22Rv1 (cell line): Measurements from ENCODE around the gene ARHGAP27.
"Not testable (repeated sequence)": the region's sequence is repeated elsewhere in the genome, so short reads cannot be mapped to it uniquely, and the experiment has no call there.

ENCODE experiments used
- H3K27ac ChIP-seq: fragments of 450-650 bp; 2 replicates; pipeline ENCODE4 v1.5.1; 2017
- ZFX ChIP-seq: fragments of 450-650 bp; IDR thresholded peaks from 2 replicates; pipeline ENCODE4 v1.6.1; 2017; ENCODE audit warnings: antibody characterized with exemption, borderline replicate concordance
- TF ChIP-seq, protein P1 (sequence below): fragments of 450-650 bp; IDR thresholded peaks from 2 replicates; pipeline ENCODE4 v1.5.1; 2017; ENCODE audit warnings: mild to moderate bottlenecking

ARHGAP27 gene, protein sequence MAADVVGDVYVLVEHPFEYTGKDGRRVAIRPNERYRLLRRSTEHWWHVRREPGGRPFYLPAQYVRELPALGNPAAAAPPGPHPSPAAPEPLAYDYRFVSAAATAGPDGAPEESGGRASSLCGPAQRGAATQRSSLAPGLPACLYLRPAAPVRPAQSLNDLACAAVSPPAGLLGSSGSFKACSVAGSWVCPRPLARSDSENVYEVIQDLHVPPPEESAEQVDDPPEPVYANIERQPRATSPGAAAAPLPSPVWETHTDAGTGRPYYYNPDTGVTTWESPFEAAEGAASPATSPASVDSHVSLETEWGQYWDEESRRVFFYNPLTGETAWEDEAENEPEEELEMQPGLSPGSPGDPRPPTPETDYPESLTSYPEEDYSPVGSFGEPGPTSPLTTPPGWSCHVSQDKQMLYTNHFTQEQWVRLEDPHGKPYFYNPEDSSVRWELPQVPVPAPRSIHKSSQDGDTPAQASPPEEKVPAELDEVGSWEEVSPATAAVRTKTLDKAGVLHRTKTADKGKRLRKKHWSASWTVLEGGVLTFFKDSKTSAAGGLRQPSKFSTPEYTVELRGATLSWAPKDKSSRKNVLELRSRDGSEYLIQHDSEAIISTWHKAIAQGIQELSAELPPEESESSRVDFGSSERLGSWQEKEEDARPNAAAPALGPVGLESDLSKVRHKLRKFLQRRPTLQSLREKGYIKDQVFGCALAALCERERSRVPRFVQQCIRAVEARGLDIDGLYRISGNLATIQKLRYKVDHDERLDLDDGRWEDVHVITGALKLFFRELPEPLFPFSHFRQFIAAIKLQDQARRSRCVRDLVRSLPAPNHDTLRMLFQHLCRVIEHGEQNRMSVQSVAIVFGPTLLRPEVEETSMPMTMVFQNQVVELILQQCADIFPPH

DNA sequence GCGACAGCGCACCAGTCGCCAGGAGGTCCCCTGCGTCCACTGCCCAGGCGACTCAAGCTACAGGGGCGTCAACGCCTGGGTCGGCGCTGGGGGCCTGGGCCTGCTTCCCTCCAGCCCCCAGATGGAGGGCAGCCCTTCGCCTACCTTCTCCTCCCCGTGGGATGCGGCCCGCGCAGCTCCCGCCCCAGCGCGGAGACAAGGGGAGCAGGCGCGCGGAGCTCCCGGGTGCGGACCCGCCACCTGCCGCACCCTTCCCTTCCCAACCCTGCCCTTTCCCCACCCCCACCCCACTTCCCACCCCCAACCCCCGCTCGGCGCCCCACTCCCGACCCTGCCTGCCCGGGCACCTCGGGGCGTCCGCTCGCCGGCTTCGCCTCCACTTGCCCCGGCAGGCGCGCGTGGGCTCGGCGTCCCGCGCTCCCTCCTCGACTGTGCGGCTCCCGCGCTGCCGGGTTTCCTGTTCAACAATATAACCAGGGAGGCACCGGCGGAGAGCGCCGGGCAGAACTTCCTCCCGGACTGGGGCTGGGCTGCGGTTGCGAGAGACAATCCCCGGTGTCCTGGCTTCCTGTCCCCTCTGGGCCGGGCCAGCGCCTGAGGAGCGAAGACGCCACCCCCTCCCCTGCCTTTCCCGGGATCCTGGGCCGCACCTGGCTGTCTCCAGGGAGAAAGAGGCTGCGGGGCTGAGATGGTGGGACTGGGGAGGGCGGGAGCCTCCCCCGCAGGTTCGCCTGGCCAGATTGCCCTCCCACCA, at the start of gene ARHGAP27:
Gene ARHGAP27 (minus strand): TSS at position 466 of the 754 bp plus-strand sequence. CDS start 2,591 bp downstream, outside the sequence.
- H3K27ac ChIP-seq = no peak within 1 kb of the TSS; the same call in 1 of the 2 replicates
- TF ChIP-seq ZFX = no peak
- TF ChIP-seq, protein P1, sequence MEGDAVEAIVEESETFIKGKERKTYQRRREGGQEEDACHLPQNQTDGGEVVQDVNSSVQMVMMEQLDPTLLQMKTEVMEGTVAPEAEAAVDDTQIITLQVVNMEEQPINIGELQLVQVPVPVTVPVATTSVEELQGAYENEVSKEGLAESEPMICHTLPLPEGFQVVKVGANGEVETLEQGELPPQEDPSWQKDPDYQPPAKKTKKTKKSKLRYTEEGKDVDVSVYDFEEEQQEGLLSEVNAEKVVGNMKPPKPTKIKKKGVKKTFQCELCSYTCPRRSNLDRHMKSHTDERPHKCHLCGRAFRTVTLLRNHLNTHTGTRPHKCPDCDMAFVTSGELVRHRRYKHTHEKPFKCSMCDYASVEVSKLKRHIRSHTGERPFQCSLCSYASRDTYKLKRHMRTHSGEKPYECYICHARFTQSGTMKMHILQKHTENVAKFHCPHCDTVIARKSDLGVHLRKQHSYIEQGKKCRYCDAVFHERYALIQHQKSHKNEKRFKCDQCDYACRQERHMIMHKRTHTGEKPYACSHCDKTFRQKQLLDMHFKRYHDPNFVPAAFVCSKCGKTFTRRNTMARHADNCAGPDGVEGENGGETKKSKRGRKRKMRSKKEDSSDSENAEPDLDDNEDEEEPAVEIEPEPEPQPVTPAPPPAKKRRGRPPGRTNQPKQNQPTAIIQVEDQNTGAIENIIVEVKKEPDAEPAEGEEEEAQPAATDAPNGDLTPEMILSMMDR = no peak

DNA sequence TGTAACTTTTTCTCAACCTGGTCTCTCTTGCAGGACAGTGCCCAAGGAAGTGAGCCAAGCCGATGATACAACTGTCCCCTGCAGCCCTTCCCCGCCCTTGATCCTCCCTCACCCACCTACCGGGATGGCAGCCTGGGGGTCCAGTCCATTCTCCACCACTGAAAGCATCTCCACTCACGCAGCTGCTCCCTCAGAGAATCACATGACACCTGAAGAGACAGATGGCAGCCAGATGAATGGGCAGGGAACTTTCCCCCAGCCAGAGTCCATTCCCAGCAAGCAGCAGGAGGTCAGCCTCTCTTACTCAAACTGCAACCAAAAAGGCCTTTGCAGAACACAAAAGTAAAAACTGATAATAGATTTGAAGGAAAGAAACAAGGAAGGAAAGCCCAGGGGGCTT, 49.6 kb upstream of the ARHGAP27 start:
- not testable (repeated sequence) for H3K27ac ChIP-seq

DNA sequence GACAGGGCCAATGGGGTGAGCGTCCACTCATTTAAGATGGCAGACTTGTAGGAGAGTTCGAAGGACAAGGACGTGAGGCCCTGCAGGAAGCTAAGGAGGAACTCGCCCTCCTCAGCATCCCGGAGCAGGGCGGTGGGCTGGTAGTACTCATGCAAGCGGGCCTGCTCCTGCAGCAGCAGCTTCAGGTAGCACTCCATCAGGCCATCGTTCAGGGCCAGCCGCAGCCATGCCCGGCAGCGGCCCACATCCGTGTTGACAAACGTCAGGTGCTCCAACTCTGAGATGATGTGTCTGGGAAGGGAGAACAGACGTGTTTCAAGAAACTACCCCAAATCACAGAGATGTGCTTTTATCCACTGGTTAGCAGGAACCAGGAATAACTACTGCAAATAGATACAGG, 42.8 kb upstream of the ARHGAP27 start:
- not testable (repeated sequence) for H3K27ac ChIP-seq

DNA sequence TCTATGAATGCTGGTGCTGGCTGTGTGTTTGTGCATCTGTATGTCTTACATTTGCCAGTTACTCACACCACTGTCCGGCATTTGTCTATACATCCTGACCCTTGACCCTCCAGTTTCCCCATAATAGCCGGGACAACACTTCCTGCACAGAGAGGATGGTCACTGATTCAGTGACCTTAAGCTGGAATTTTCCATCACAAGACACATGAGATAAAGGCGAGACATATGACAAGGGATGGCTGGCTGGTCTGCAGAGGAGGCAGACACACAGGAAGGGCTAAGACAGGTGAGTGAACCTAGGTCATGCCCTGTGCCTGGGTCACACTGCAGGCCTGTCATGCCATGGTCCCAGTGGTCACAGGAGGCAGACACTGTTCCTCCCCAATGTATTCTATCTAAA, 39.6 kb upstream of the ARHGAP27 start:
- H3K27ac ChIP-seq = not testable (repeated sequence)

DNA sequence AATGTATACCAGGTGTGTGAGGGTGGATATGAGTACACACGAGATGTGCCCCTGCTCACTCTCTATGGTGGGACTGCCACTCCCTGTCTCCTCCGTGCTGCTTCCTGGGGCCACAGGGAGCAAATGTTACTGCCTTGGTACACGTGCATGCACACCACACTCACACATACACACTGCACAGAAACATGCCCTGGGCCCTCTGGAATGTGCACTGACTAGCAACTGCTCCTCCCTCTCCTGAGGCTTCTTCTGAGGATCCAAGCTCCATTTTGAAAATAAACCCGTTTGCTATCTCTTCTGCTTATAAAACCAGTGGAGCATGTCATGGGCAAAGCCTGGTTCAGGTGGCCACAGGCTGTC, 36.5 kb upstream of the ARHGAP27 start:
- H3K27ac ChIP-seq = not testable (repeated sequence)

DNA sequence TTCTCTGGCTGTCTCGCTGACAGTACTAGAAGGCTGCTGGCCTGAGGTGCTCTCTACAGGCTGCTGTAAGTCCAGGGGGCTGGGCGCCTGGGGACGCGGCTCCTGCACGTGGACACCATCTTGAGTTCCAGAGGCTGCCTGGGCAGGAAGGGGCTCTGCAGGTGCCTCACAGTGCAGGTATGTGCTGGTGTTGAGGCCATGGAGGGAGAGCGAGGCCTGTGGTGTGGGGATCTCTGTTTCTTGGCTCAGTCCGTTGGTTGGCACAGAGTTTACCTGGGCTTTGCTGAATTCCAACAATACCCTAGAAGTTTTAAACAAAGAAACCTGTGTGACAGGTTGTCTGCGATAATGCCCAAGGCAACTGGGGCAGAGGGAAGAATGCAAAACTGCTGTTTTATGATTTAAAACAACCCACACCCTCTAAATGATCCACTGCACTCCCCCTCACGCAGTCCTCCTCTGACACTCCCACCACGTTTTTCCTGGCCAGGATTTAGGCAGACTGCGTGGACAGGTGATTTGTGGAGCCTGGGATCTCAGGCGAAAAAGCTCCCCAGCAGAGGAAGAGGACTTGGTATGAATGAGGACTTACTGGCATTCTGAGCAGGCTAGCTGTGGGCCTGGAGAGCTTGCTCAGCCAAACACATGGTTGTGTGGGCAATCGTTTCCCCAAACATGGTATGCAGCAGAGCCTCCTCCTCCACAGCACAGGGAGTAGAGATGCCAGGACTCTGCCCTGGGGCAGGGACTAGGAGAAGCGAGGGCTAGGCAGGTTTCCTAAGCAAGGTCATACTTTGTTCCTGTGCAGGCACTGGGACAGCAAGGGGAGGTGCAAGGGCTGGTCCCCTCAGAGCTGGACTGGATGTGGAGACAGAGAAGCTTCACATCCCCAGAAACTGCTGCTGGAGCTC, 35.9 kb upstream of the ARHGAP27 start:
- H3K27ac ChIP-seq = not testable (repeated sequence)

DNA sequence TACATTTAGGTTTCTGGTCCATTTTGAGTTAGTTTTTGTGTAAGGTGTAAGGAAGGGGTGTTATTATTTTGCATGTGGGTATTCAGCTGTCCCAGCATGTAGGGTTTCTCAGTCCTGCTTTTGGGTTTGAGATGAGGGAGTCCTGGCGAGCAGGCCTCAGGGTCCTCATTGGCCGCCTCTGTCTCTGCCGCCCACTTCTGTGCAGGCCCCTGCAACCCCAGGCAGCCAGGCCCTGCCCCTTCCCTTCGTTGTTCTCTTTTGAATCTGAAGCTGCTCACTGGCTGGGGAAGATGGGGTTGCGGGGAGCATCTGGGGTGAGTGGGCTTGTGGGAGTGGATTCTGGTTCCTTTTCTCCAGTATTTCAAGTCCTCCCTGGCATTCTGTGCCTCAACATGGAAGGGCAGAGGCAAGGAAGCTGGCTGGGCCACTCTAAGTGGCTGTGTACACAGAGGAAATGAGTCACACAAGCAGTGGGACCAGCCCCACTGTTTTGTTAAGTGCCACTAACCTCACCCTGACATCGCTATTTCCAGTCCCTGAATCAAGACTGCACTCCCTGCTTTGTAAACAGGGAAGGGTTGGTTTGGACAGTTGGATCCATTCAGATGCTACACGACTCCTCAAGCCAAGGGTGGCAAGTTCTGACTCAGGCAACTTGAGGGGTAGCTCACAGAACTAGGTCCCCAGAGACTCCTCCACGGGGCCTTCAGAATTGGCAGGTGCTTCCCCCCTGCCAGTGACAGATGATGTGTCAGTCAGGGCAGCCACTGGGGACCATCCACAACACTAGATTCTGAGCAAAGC, 29.1 kb upstream of the ARHGAP27 start:
- not testable (repeated sequence) for H3K27ac ChIP-seq

DNA sequence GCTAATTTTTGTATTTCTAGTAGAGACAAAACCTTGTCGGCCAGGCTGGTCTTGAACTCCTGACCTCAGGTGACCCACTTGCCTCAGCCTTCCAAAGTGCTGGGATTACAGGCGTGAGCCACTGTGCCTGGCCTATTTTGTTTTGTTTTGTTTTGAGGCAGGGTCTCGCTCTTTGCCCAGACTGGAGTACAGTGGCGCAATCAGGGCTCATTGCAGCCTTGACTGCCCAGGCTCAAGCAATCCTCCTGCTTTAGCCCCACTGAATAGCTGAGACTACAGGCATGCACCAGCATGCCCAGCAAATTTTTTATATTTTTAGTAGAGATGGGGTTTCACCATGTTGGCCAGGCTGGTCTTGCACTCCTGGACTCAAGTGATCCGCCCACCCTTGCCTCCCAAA, 27.8 kb upstream of the ARHGAP27 start:
- not testable (repeated sequence) for H3K27ac ChIP-seq

DNA sequence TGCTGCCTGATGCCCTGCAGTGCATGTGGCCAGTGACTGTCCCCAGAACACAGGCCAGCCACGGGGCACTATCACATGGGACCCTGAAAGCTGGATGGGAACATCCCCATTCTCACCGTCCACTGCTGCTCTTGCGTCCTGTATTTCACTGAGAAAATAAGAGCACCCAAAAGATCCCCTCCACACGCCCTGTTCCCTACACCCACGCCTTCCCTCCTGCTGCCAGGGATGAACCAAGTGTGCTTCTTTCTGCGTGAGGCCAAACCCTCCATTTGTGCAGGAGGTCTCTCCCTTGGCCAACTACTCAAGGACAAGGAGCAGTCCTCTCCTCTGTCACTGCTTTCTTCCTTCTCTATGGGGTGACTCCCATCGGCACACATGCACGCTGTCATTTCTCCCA, 21.7 kb upstream of the ARHGAP27 start:
- H3K27ac ChIP-seq = not testable (repeated sequence)

DNA sequence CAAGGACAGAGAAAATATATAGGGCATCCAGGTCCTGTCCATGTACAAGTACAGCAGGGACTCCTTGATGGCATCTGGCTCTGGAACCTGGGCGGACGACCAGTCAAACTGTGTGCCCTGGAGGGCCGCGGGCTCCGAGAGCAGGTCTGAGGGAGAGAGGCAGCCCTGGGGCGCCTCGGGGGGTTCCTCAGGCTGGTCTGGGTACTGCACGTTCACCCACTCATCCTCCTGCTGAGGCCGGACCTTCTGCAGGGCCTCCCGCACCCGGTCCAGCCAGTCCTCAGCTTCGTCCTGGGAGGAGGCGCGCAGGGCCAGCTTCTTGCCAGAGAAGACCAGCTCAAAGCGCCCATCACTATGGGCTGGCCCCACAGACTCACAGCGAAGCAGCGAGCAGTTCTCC, 21.1 kb upstream of the ARHGAP27 start:
- not testable (repeated sequence) for H3K27ac ChIP-seq

DNA sequence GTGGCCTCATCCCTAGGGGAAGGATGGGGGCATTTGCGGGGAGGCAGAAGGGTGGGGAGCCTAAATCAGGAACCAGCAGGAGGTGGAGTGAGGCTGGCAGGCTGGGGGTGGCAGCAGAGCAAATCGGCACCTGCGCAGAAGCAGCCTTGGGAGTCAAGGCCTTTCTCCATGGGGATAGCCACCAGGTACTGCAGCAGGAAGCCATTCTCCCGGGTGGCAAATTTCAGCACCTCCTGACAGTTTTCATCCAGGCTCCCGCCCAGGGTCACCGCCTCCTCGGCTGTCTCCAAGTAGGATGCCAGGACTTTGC, 20.5 kb upstream of the ARHGAP27 start:
- not testable (repeated sequence) for H3K27ac ChIP-seq

DNA sequence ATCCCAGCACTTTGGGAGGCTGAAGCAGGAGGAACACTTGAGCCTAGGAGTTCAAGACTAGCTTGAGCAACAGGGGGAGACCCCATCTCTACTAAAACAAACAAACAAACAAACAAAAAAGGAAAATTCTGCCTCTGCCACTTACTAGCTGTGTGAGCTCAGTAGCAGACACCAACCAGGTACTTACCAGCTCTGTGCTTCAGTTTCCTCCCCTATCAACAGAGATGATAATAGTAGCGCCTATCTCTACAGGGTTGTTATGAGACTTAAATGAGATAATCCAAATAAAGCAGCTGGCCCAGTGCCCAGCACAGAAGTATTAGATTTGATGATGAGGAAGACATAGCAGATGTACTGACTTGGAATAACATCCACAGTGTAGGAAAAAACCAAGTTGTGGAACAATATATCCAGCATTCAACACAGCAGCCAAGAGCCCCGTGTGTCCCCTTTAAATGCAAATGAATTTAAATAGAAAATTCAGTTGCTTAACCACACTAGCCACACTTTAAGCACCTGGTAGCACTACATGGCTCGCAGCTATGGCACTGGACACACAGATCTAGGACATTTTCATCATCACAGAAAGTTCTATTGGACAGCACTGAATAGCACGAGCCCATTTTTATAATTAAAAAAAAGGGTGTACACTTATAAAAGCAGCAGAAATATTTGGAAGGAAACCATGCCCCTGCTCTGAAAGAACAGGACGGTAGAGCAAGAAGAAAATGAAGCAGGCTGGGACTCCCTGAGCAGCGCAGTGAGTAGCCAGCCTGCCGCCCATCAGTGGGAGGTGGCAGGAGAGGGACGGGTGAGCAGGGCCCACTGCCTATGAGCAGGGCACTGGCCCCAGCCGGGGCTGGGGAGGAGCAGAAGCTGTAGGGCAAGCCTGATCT, 19.9 kb upstream of the ARHGAP27 start:
- H3K27ac ChIP-seq = not testable (repeated sequence)

DNA sequence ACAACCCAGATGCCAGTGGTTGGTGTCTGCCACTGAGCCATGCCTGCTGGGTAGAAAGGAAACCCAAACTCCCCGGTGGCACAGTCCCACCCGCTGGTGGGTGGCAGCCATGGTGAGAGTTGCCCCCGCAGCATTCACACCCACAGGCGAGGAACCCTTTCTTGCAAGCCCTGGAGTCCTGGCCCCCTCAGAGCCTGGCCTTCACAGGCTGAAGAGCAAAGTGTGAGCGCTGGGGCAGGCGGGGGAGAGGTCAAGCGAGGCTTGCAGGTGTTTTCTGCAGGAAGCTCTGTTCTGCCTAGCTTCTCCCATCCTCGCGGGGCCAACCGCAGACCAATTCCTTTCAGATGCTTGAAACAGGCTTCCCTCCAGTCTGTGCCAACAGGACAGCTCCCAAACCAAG, 19.0 kb upstream of the ARHGAP27 start:
- not testable (repeated sequence) for H3K27ac ChIP-seq
